ENCODE results near the gene DMRT3. TPM values are rescaled to one million over a fixed set of nuclear protein-coding genes. Genes with fewer than 3 reads are reported as not detected.
A peak's percentile ranks its signal among the peaks of the same experiment; 100 is the strongest.

DMRT3 gene
- total RNA-seq, 3 donors from 2014 or later (not counting 1 experiment from before 2014, with no cell fraction given) = not detected

GRCh38 chr9:1018121-1018520 lies 41.7 kb downstream of the DMRT3 start:
- peak in 1 of 2 donors; percentile 29 for DNase-seq
- Histone ChIP-seq H3K36me3 (ENCODE audit: control insufficient read depth, insufficient read depth, low read length) (no peaks in the 10 kb centered on the region), H3K4me1 (ENCODE audit: control insufficient read depth, insufficient read depth, low read length) (no peaks in the 10 kb centered on the region), H3K27ac (ENCODE audit: low read length) (no peak overlapping the region), H3K4me3 (ENCODE audit: low read length) (no peak overlapping the region), H3K27me3 (ENCODE audit: control insufficient read depth, insufficient read depth, low read length) (no peaks in the 10 kb centered on the region), H3K9me3 (ENCODE audit: control insufficient read depth, insufficient read depth, low read length) (no peaks in the 10 kb centered on the region)
- Mint-ChIP-seq H3K36me3 (no peaks in the 10 kb centered on the region), H3K27ac (no peak overlapping the region), H3K4me1 (peaks cover 5% of the 10 kb centered on the region in 2 donors), H3K9me3 (no peaks in the 10 kb centered on the region), H3K27me3 (ENCODE audit: low read depth in 2 of 2) (peaks cover 8 to 56% of the 10 kb centered on the region in 2 donors), H3K4me3 (no peak overlapping the region)
- intact Hi-C loops (cut with micrococcal nuclease) = no loop called here
- no peak for ATAC-seq
- WGBS (ENCODE audit: insufficient coverage) = 9% methylated on average over 9 of the region's 10 CpGs
- no peak for TF ChIP-seq CTCF (IDR thresholded peaks at IDR 0.05)

- Mint-ChIP-seq H3K4me3 (no peak overlapping the region), H3K36me3 (no peaks in the 10 kb centered on the region), H3K4me1 (no peaks in the 10 kb centered on the region), H3K27ac (no peak overlapping the region), H3K27me3 (ENCODE audit: low read depth in 2 of 2) (peaks cover 21 to 29% of the 10 kb centered on the region in 2 donors), H3K9me3 (no peaks in the 10 kb centered on the region)
- Histone ChIP-seq H3K36me3 (ENCODE audit: control insufficient read depth, insufficient read depth, low read length) (no peaks in the 10 kb centered on the region), H3K4me3 (ENCODE audit: low read length) (no peak overlapping the region), H3K27me3 (ENCODE audit: control insufficient read depth, insufficient read depth, low read length) (peaks cover 2% of the 10 kb centered on the region), H3K27ac (ENCODE audit: low read length) (no peak overlapping the region), H3K9me3 (ENCODE audit: control insufficient read depth, insufficient read depth, low read length) (no peaks in the 10 kb centered on the region), H3K4me1 (ENCODE audit: control insufficient read depth, insufficient read depth, low read length) (no peaks in the 10 kb centered on the region)
- WGBS (ENCODE audit: insufficient coverage) = 89% methylated on average over 1 of the region's 1 CpG
- no peak for DNase-seq
- no peak for TF ChIP-seq CTCF (IDR thresholded peaks at IDR 0.05)
- no peak for ATAC-seq
- intact Hi-C loops (cut with micrococcal nuclease) = no loop called here
Observed at GRCh38 chr9:1024112-1024511, 47.7 kb downstream of the DMRT3 start.

GRCh38 chr9:1025131-1025530 lies 48.7 kb downstream of the DMRT3 start:
- WGBS (ENCODE audit: insufficient coverage) = 62% methylated on average over 8 of the region's 8 CpGs
- Mint-ChIP-seq H3K4me3 (no peak overlapping the region), H3K27ac (no peak overlapping the region), H3K27me3 (ENCODE audit: low read depth in 2 of 2) (peaks cover 21 to 22% of the 10 kb centered on the region in 2 donors), H3K4me1 (no peaks in the 10 kb centered on the region), H3K36me3 (no peaks in the 10 kb centered on the region), H3K9me3 (no peaks in the 10 kb centered on the region)
- Histone ChIP-seq H3K27ac (ENCODE audit: low read length) (no peak overlapping the region), H3K36me3 (ENCODE audit: control insufficient read depth, insufficient read depth, low read length) (no peaks in the 10 kb centered on the region), H3K9me3 (ENCODE audit: control insufficient read depth, insufficient read depth, low read length) (no peaks in the 10 kb centered on the region), H3K27me3 (ENCODE audit: control insufficient read depth, insufficient read depth, low read length) (peaks cover 2% of the 10 kb centered on the region), H3K4me3 (ENCODE audit: low read length) (no peak overlapping the region), H3K4me1 (ENCODE audit: control insufficient read depth, insufficient read depth, low read length) (no peaks in the 10 kb centered on the region)
- DNase-seq = no peak
- no peak for ATAC-seq
- TF ChIP-seq CTCF (IDR thresholded peaks at IDR 0.05) = no peak
- intact Hi-C loops (cut with micrococcal nuclease) = no loop called here

GRCh38 chr9:1026219-1026618 lies 49.8 kb downstream of the DMRT3 start:
- DNase-seq (no peak), ATAC-seq (no peak)
- Histone ChIP-seq H3K4me1 (ENCODE audit: control insufficient read depth, insufficient read depth, low read length) (no peaks in the 10 kb centered on the region), H3K27me3 (ENCODE audit: control insufficient read depth, insufficient read depth, low read length) (peaks cover 2% of the 10 kb centered on the region), H3K9me3 (ENCODE audit: control insufficient read depth, insufficient read depth, low read length) (no peaks in the 10 kb centered on the region), H3K4me3 (ENCODE audit: low read length) (no peak overlapping the region), H3K27ac (ENCODE audit: low read length) (no peak overlapping the region), H3K36me3 (ENCODE audit: control insufficient read depth, insufficient read depth, low read length) (no peaks in the 10 kb centered on the region)
- H3K4me3 Mint-ChIP-seq = no peak overlapping the region
- no peaks in the 10 kb centered on the region for H3K4me1 Mint-ChIP-seq
- H3K9me3 Mint-ChIP-seq = no peaks in the 10 kb centered on the region
- intact Hi-C loops (cut with micrococcal nuclease) = no loop called here
- peaks cover 11 to 21% of the 10 kb centered on the region in 2 donors for H3K27me3 Mint-ChIP-seq (ENCODE audit: low read depth in 2 of 2)
- no peaks in the 10 kb centered on the region for H3K36me3 Mint-ChIP-seq
- TF ChIP-seq CTCF (IDR thresholded peaks at IDR 0.05) = no peak
- no peak overlapping the region for H3K27ac Mint-ChIP-seq
